Endothelial cell of umbilical vein (primary cell): Measurements from ENCODE around the gene OR5L1. TPM values are rescaled to one million over a fixed set of nuclear protein-coding genes. Genes with fewer than 3 reads are reported as not detected.

ENCODE experiments used
- BruUV-seq: library from RNA; stranded (reverse); fragments of 400-500 nt; replicated peaks from 2 replicates; lab custom pipeline; 2021; lab: Mats Ljungman, UMichigan
- CTCF ChIA-PET: fragments of 300-600, 350-600 bp; sonication (Branson Sonifier 250); formaldehyde crosslinking; loops from one replicate; lab custom pipeline; 2021; ENCODE audit warnings: antibody characterized with exemption, inconsistent platforms; lab: Charles Lee
- POLR2A ChIA-PET: fragments of 300-600, 350-600 bp; sonication (Branson Sonifier 250); formaldehyde crosslinking; loops from one replicate; lab custom pipeline; 2021; ENCODE audit warnings: antibody characterized with exemption, inconsistent platforms; lab: Charles Lee
- DNase-seq: peaks from one replicate; pipeline ENCODE4 v3.0.0-alpha.2; 2011; ENCODE audit warnings: low read depth, low spot score
- FAIRE-seq: peaks from 2 replicates; lab custom pipeline; 2011; peaks lifted over from hg19 to GRCh38; lab: Jason Lieb, UNC
- H2AFZ ChIP-seq: 2 replicates; pipeline ENCODE4 v1.6.0; 2012; ENCODE audit warnings: low read depth, low read length, control low read depth, inconsistent platforms
- H3K27ac ChIP-seq: 2 replicates; pipeline ENCODE4 v1.5.1; 2011; ENCODE audit warnings: low read depth, mild to moderate bottlenecking, control low read depth, low read length, moderate library complexity; ENCODE audit not compliant: insufficient read depth
- H3K27me3 ChIP-seq, 2 experiments: 2 replicates each; pipeline versions ENCODE4 v1.6.0 to v1.6.1; 2011; ENCODE audit warnings: low read length in 2 of 2, mixed read lengths in 1 of 2; ENCODE audit not compliant: control insufficient read depth in 2 of 2, insufficient read depth in 2 of 2
- H3K36me3 ChIP-seq, 2 experiments: 2 replicates in 1 of 2; 3 replicates in 1 of 2; pipeline ENCODE4 v1.5.1; 2011; ENCODE audit warnings: low read length in 2 of 2, mild to moderate bottlenecking in 1 of 2, moderate library complexity in 1 of 2; ENCODE audit not compliant: control insufficient read depth in 2 of 2, insufficient read depth in 2 of 2; ENCODE audit errors: extremely low read depth in 1 of 2
- H3K4me1 ChIP-seq: 3 replicates; pipeline ENCODE4 v1.5.1; 2011; ENCODE audit warnings: mild to moderate bottlenecking, low read length; ENCODE audit not compliant: control insufficient read depth, insufficient read depth; ENCODE audit errors: extremely low read depth
- H3K4me2 ChIP-seq: 2 replicates; pipeline ENCODE4 v1.6.1; 2011; ENCODE audit warnings: low read length, control low read depth, mixed read lengths; ENCODE audit not compliant: insufficient read depth
- H3K4me3 ChIP-seq, 3 experiments: fragments of 200-600 bp in 1 of 3; sonication (generic), shearing (Covaris generic) in 1 of 3; replicated peaks in 1 of 3; 2 replicates each; pipeline ENCODE4 v1.5.1; 2011 to 2016; ENCODE audit warnings: control low read depth in 3 of 3, low read length in 3 of 3, mild to moderate bottlenecking in 2 of 3, inconsistent platforms in 1 of 3, low read depth in 1 of 3, moderate library complexity in 1 of 3; ENCODE audit not compliant: insufficient read depth in 1 of 3
- H3K79me2 ChIP-seq: 2 replicates; pipeline ENCODE4 v1.6.0; 2012; ENCODE audit warnings: low read length, inconsistent platforms; ENCODE audit not compliant: control insufficient read depth, insufficient read depth
- H3K9ac ChIP-seq: replicated peaks from 2 replicates; pipeline ENCODE3; 2011; ENCODE audit warnings: low read length, control low read depth; ENCODE audit not compliant: insufficient read depth; ENCODE audit errors: extremely low read depth
- H3K9me1 ChIP-seq: replicated peaks from 3 replicates; pipeline ENCODE4 v1.6.0; 2011; ENCODE audit warnings: mild to moderate bottlenecking, low read length; ENCODE audit not compliant: control insufficient read depth, insufficient read depth; ENCODE audit errors: extremely low read depth
- H3K9me3 ChIP-seq: replicated peaks from 2 replicates; pipeline ENCODE4 v1.5.1; 2012; ENCODE audit warnings: low read length, inconsistent platforms; ENCODE audit not compliant: control insufficient read depth, insufficient read depth
- H4K20me1 ChIP-seq: replicated peaks from 2 replicates; pipeline ENCODE3; 2011; ENCODE audit warnings: mild to moderate bottlenecking, low read length; ENCODE audit not compliant: control insufficient read depth, insufficient read depth; ENCODE audit errors: extremely low read depth
- EZH2 ChIP-seq: IDR thresholded peaks from 2 replicates; pipeline ENCODE4 v1.6.1; 2012; ENCODE audit warnings: borderline replicate concordance, low read depth, mild to moderate bottlenecking, moderate library complexity, low read length, inconsistent platforms; ENCODE audit not compliant: severe bottlenecking
- FOS ChIP-seq: IDR thresholded peaks from 2 replicates; pipeline ENCODE4 v1.6.1; 2011; ENCODE audit warnings: mild to moderate bottlenecking, low read length, moderate library complexity, borderline replicate concordance; ENCODE audit not compliant: insufficient read depth
- GATA2 ChIP-seq: IDR thresholded peaks from 2 replicates; pipeline ENCODE4 v1.7.0; 2011; ENCODE audit warnings: low read depth, mild to moderate bottlenecking, moderate library complexity, mixed read lengths, low read length; ENCODE audit not compliant: insufficient read length, insufficient read depth
- JUN ChIP-seq: IDR thresholded peaks from 2 replicates; pipeline ENCODE4 v1.6.1; 2011; ENCODE audit warnings: borderline replicate concordance, low read depth; ENCODE audit not compliant: insufficient read length, insufficient read depth
- MYC ChIP-seq: IDR thresholded peaks from one replicate; pipeline ENCODE4 v1.6.1; 2011; ENCODE audit warnings: mild to moderate bottlenecking, low read depth, low read length
- POLR2A ChIP-seq: IDR thresholded peaks from 2 replicates; pipeline ENCODE4 v1.6.1; 2012; ENCODE audit warnings: low read depth, mild to moderate bottlenecking, control low read depth, low read length
- POLR2AphosphoS5 ChIP-seq: IDR thresholded peaks from 2 replicates; pipeline ENCODE4 v1.6.1; 2012; ENCODE audit warnings: low read depth, mild to moderate bottlenecking, control low read depth, low read length, moderate library complexity; ENCODE audit not compliant: insufficient read depth
- dilution Hi-C: fragments of 300-500 bp; cut with MboI; formaldehyde crosslinking; loops from one replicate; pipeline ENCODE4 v1.15.0; 2019; ENCODE audit warnings: low sequenced_read_pairs; ENCODE audit not compliant: extremely low pct_ligation_motif_present
- intact Hi-C: fragments of 100-400 bp; cut with micrococcal nuclease; formaldehyde crosslinking; loops from one replicate; pipeline ENCODE4 v1.10.0; 2022
- polyA plus RNA-seq, 4 experiments: library from polyadenylated mRNA; depleted of rRNA in 3 of 4; stranded (reverse) in 3 of 4; unstranded in 1 of 4; fragments of >200 nt; gene quantifications; 2 replicates each; pipeline versions ENCODE4 v1.2.1 to v1.2.3, GENCODE V29; 2011 to 2012; ENCODE audit warnings: missing spikeins in 1 of 4
- total RNA-seq: library from RNA; stranded (reverse); gene quantifications from 2 replicates; pipeline ENCODE4 v1.2.3, GENCODE V29; 2021
- TF ChIP-seq, protein P1 (sequence below): IDR thresholded peaks from 2 replicates; pipeline ENCODE4 v1.6.1; 2011; ENCODE audit not compliant: insufficient read depth, insufficient read length
- TF ChIP-seq, protein P2 (sequence below), 2 donors: IDR thresholded peaks; 1 replicate in 1 of 2; 2 replicates in 1 of 2; pipeline ENCODE4 v1.5.1; 2011; ENCODE audit warnings: low read length in 2 of 2, mild to moderate bottlenecking in 2 of 2, moderate library complexity in 2 of 2, control low read depth in 1 of 2, inconsistent platforms in 1 of 2, low read depth in 1 of 2; ENCODE audit not compliant: insufficient read depth in 1 of 2; ENCODE audit errors: extremely low read depth in 1 of 2

The OR5L1 gene
- total and polyA plus RNA-seq, 2 donors (not counting 3 experiments of a cell fraction or from before 2014, with no cell fraction given): not detected

DNA sequence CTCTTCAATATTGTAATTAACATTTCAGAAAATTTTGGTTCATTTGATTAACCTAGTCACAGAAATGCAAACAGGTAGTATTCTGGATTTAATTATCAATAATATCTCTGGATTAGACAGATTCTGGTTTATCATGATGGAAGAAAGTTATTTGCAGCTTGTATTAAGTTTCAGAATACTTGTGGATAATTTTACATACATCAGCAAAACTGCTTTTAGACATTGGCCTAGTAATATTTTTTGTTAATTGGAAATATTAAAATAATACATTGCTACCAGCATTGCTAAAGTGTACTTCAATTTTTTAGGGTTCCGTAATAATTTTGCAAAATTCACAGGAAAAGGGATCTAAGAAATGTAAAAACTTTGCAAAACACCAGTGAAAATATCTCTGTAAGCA, 19.6 kb upstream of the OR5L1 start:
- ChIA-PET POLR2A (no interaction called here), CTCF (no interaction called here)
- FAIRE-seq: no peak
- no peaks in the 10 kb centered on the region for H3K9me1 ChIP-seq
- no peak overlapping the region for H3K4me2 ChIP-seq
- H3K79me2 ChIP-seq: no peaks in the 10 kb centered on the region
- dilution Hi-C loops: no loop called here
- intact Hi-C loops: no loop called here
- H3K27ac ChIP-seq: no peak overlapping the region
- no peaks in the 10 kb centered on the region for H3K36me3 ChIP-seq
- no peaks in the 10 kb centered on the region for H3K27me3 ChIP-seq
- H3K9ac ChIP-seq: no peak overlapping the region
- TF ChIP-seq GATA2 (no peak), JUN (no peak), MYC (no peak), EZH2 (no peak), POLR2A (no peak), FOS (no peak), POLR2AphosphoS5 (no peak)
- TF ChIP-seq, protein P1, sequence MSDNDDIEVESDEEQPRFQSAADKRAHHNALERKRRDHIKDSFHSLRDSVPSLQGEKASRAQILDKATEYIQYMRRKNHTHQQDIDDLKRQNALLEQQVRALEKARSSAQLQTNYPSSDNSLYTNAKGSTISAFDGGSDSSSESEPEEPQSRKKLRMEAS: no peak
- TF ChIP-seq, protein P2, sequence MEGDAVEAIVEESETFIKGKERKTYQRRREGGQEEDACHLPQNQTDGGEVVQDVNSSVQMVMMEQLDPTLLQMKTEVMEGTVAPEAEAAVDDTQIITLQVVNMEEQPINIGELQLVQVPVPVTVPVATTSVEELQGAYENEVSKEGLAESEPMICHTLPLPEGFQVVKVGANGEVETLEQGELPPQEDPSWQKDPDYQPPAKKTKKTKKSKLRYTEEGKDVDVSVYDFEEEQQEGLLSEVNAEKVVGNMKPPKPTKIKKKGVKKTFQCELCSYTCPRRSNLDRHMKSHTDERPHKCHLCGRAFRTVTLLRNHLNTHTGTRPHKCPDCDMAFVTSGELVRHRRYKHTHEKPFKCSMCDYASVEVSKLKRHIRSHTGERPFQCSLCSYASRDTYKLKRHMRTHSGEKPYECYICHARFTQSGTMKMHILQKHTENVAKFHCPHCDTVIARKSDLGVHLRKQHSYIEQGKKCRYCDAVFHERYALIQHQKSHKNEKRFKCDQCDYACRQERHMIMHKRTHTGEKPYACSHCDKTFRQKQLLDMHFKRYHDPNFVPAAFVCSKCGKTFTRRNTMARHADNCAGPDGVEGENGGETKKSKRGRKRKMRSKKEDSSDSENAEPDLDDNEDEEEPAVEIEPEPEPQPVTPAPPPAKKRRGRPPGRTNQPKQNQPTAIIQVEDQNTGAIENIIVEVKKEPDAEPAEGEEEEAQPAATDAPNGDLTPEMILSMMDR (IDR thresholded peaks at IDR 0.05; ENCODE audit: extremely low read depth in 1 of 2, insufficient read depth in 1 of 2, low read depth in 1 of 2, low read length in 2 of 2): no peak
- no peak for DNase-seq
- no peaks in the 10 kb centered on the region for H3K4me1 ChIP-seq
- no peak overlapping the region for H2AFZ ChIP-seq
- H4K20me1 ChIP-seq: no peaks in the 10 kb centered on the region
- H3K4me3 ChIP-seq: no peak overlapping the region
- BruUV-seq: no TSS peak
- no peaks in the 10 kb centered on the region for H3K9me3 ChIP-seq
